Sigmoid colon (tissue), 7 donors: ENCODE data around the gene CELA2A. TPM values are rescaled to one million over a fixed set of nuclear protein-coding genes. Genes with fewer than 3 reads are reported as not detected.

Experiments used
- DNase-seq: peaks from one replicate; pipeline ENCODE4 v3.0.0-alpha.2; 2019
- H3K27ac ChIP-seq, 4 donors: fragments of 200-600 bp; sonication (generic); one replicate each; pipeline ENCODE4 v1.5.1; 2016 to 2019; ENCODE audit warnings: mild to moderate bottlenecking in 1 of 4
- H3K27me3 ChIP-seq, 3 donors: fragments of 200-600 bp; sonication (generic); one replicate each; pipeline ENCODE4 v1.5.1; 2019; ENCODE audit warnings: mild to moderate bottlenecking in 1 of 3
- H3K36me3 ChIP-seq, 4 donors: fragments of 200-600 bp; sonication (generic); one replicate each; pipeline ENCODE4 v1.5.1; 2016 to 2019
- H3K4me1 ChIP-seq, 4 donors: fragments of 200-600 bp; sonication (generic); one replicate each; pipeline ENCODE4 v1.5.1; 2017 to 2019
- H3K4me3 ChIP-seq, 4 donors: fragments of 200-600 bp; sonication (generic); one replicate each; pipeline ENCODE4 v1.5.1; 2017 to 2019; ENCODE audit warnings: mild to moderate bottlenecking in 2 of 4, moderate library complexity in 1 of 4
- H3K9me3 ChIP-seq, 4 donors: fragments of 200-600 bp in 3 of 4; sonication (generic) in 3 of 4; one replicate each; pipeline versions ENCODE4 v1.5.1 to v1.6.1; 2013 to 2019
- EP300 ChIP-seq, 4 donors: sonication (generic); formaldehyde crosslinking; IDR thresholded peaks; one replicate each; pipeline ENCODE4 v1.6.1; 2017; ENCODE audit warnings: antibody characterized with exemption in 4 of 4
- POLR2A ChIP-seq, 2 donors: fragments of 450-650 bp; IDR thresholded peaks; one replicate each; pipeline ENCODE4 v1.6.1; 2016; ENCODE audit warnings: antibody characterized with exemption in 2 of 2, mild to moderate bottlenecking in 2 of 2, moderate library complexity in 2 of 2
- POLR2AphosphoS5 ChIP-seq, 4 donors: sonication (generic); formaldehyde crosslinking; IDR thresholded peaks; one replicate each; pipeline ENCODE4 v1.6.1; 2017; ENCODE audit warnings: antibody characterized with exemption in 4 of 4
- WGBS, 2 donors: extraction: QIAGEN DNeasy Blood & Tissue Kit; methylation state at CpG; one replicate each; pipeline ENCODE4 v1.1.7; 2013; 5-methylcytosine and 5-hydroxymethylcytosine counted together
- intact Hi-C: fragments of 100-400 bp; cut with DNase I; formaldehyde crosslinking; loops from one replicate; pipeline ENCODE4 v1.15.1; 2023
- polyA plus RNA-seq, 3 donors: library from polyadenylated mRNA; stranded (reverse); fragments of 200-250 nt; gene quantifications; one replicate each; pipeline ENCODE4 v1.2.3, GENCODE V29; 2013
- total RNA-seq, 4 donors: library from RNA; depleted of rRNA; stranded (reverse); fragments of >200 nt; gene quantifications; one replicate each; pipeline ENCODE4 v1.1.0, GENCODE V29; 2016
- TF ChIP-seq, protein P1 (sequence below), 4 experiments: fragments of 450-650 bp in 3 of 4; fragments of 200-600 bp in 1 of 4; IDR thresholded peaks; one replicate each; pipeline ENCODE4 v1.5.1; 2016 to 2019; ENCODE audit warnings: antibody characterized with exemption in 4 of 4, mild to moderate bottlenecking in 3 of 4, moderate library complexity in 2 of 4
- donor health status: healthy with polysubstance abuse.
- donor health status: Bipolar disorder and iron deficiency.
- donor health status: healthy.

CELA2A gene
- total RNA-seq (not detected), polyA plus RNA-seq (not detected)

DNA sequence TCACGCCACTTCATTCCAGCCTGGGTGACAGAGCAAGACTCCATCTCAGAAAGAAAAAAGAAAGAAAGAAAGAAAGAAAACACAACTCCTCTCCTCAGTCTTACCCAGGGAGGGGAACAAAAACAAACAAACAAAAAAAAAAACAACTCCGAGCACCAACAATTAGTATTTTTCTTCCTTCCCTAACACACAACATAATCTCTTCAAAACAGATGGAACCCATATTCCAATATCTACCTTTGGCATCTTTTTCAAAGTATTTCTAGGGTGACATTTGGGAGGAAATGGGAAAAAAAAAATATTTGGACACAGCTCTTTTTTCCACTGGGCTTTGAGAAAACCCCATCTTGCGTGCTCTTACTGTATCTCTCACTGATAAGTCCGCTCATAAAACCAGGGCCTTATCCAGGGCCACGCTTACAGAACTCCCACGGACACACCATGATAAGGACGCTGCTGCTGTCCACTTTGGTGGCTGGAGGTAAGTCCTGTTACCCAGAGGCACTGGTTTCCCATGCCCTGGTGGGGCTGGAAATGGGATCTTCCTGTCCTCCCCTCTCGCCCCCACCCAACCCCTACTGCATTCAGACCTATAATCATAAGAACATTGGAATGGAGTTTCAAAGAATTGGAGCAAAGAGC, at the start of gene CELA2A:
CELA2A (plus strand) TSS at position 420 of the 642 bp plus-strand sequence; CDS start at position 442, 22 bp downstream.
- Histone ChIP-seq H3K4me1 (peaks cover 0 to 7% (median 0%) of the 10 kb centered on the region in 4 donors), H3K27me3 (no peaks in the 10 kb centered on the region), H3K4me3 (no peak within 1 kb of the TSS), H3K27ac (no peak within 1 kb of the TSS), H3K9me3 (no peaks in the 10 kb centered on the region), H3K36me3 (no peaks in the 10 kb centered on the region)
- DNase-seq: no peak
- intact Hi-C loops: no loop called here
- 87 to 95% methylated on average over 8 of the region's 8 CpGs for WGBS, 2 donors
- no peak for TF ChIP-seq POLR2AphosphoS5 (IDR thresholded peaks at IDR 0.05)
- no peak for TF ChIP-seq POLR2A (IDR thresholded peaks at IDR 0.05)
- TF ChIP-seq, protein P1, sequence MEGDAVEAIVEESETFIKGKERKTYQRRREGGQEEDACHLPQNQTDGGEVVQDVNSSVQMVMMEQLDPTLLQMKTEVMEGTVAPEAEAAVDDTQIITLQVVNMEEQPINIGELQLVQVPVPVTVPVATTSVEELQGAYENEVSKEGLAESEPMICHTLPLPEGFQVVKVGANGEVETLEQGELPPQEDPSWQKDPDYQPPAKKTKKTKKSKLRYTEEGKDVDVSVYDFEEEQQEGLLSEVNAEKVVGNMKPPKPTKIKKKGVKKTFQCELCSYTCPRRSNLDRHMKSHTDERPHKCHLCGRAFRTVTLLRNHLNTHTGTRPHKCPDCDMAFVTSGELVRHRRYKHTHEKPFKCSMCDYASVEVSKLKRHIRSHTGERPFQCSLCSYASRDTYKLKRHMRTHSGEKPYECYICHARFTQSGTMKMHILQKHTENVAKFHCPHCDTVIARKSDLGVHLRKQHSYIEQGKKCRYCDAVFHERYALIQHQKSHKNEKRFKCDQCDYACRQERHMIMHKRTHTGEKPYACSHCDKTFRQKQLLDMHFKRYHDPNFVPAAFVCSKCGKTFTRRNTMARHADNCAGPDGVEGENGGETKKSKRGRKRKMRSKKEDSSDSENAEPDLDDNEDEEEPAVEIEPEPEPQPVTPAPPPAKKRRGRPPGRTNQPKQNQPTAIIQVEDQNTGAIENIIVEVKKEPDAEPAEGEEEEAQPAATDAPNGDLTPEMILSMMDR (IDR thresholded peaks at IDR 0.05): no peak
- no peak for TF ChIP-seq EP300 (IDR thresholded peaks at IDR 0.05)

DNA sequence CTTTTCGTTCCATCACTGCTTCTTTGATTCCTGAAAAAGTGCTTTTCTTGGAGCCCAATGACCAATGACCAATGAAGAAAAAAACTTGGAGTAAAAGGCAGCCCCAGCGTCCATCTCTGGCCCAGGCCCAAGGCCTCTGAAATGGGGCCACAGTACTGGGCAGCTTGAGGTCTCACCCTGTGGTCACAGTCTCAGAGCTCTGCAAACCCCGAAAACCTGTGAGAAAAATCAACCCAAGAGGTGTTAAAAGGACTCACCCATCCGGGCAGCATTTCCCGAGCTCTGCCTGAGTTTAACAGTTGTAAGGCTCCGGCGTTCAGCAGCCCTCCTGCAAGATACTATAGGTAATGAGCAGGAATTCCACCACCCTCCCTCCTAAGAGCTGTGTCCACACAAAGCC, 49.0 kb upstream of the CELA2A start:
- Histone ChIP-seq H3K36me3 (no peaks in the 10 kb centered on the region), H3K9me3 (no peaks in the 10 kb centered on the region), H3K4me1 (peaks cover 0 to 47% (median 43%) of the 10 kb centered on the region in 4 donors), H3K4me3 (no peak overlapping the region), H3K27me3 (no peaks in the 10 kb centered on the region), H3K27ac (peak overlapping the region; percentile 33 to 88 (median 68))
- intact Hi-C loops: loop anchor here (2.0 kb wide), 1 partner anchor 63 kb away; no protein-coding TSS in a partner anchor
- DNase-seq: no peak
- no peak for TF ChIP-seq POLR2AphosphoS5 (IDR thresholded peaks at IDR 0.05)
- TF ChIP-seq EP300 (IDR thresholded peaks at IDR 0.05): no peak
- TF ChIP-seq POLR2A (IDR thresholded peaks at IDR 0.05): no peak
- TF ChIP-seq, protein P1 (IDR thresholded peaks at IDR 0.05): no peak
- 83 to 90% methylated on average over 7 of the region's 7 CpGs for WGBS, 2 donors

DNA sequence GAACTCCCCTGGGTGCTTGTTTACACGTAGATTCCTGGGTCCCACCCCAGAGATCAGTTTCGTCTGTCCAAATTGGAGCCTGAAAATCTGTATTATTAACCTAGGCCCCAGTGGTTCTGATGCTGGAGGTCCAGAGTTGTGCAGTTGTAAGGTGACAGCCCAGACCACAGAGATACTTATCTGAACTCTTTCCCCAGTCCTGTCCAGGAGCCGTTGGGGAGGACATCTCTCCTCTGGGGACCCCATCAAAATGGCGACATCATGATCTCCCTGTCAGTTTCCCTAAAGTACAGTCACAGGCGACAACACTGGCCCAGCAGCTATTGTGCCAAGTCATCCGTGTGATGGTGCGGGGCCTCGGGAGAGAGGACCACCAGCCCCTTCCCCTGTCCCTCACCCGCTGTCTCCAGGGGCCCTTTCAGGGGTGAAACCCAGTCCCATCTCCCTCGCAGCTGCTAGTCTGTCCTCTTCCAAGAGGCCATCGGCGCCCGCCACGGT, 47.6 kb upstream of the CELA2A start:
- no peaks in the 10 kb centered on the region for H3K27me3 ChIP-seq
- H3K36me3 ChIP-seq: no peaks in the 10 kb centered on the region
- H3K4me1 ChIP-seq: peaks cover 0 to 60% (median 50%) of the 10 kb centered on the region in 4 donors
- peak overlapping the region; percentile 79 to 88 (median 82) for H3K27ac ChIP-seq
- WGBS, 2 donors: 36 to 38% methylated on average over 14 of the region's 14 CpGs
- TF ChIP-seq POLR2AphosphoS5 (IDR thresholded peaks at IDR 0.05) (no peak), EP300 (IDR thresholded peaks at IDR 0.05) (no peak), POLR2A (IDR thresholded peaks at IDR 0.05) (no peak)
- TF ChIP-seq, protein P1 (IDR thresholded peaks at IDR 0.05): no peak
- intact Hi-C loops: no loop called here
- H3K4me3 ChIP-seq: peak overlapping the region; percentile 73 to 97 (median 92)
- no peak for DNase-seq
- H3K9me3 ChIP-seq: no peaks in the 10 kb centered on the region

DNA sequence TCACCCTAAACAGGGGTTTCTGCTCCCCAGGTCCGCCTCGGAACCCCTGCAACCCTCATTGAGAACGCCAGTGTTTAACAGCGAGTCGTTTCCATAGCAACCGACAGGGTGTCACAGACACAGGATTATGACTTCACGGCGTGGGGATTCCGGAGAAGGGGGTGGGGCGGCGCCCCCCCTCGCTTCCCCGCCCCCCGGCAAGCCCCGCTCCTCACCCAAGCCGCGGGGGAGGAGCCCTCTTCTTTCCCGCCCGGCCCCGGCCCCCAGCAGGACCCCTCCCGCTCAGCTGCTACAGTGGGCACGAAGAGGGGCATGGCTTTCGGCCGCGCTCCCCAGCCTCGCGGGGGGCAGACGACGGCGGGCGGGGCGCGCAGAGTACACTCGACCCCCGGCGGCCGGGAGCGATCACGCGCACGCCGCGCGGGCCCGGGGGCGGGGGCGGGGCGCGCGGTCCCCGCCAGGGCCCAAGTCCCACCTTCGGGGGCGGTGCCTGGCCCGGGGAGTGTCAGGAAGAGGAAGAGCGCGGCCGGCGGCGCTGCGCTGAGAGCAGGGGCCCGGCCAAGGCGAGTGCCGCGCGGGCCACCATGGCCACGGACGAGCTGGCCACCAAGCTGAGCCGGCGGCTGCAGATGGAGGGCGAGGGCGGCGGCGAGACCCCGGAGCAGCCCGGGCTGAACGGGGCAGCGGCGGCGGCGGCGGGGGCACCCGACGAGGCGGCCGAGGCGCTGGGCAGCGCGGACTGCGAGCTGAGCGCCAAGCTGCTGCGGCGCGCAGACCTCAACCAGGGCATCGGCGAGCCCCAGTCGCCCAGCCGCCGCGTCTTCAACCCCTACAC, 46.9 kb upstream of the CELA2A start, which contains the start of gene EFHD2:
EFHD2 (plus strand) TSS at position 501 of the 835 bp plus-strand sequence; CDS start at position 585, 84 bp downstream.
- intact Hi-C loops: loop anchor here (5.0 kb wide), 1 partner anchor 113 kb away; the partner anchor contains the start of gene CASP9
- TF ChIP-seq EP300 (IDR thresholded peaks at IDR 0.05): no peak
- TF ChIP-seq, protein P1 (IDR thresholded peaks at IDR 0.05): no peak
- TF ChIP-seq POLR2AphosphoS5 (IDR thresholded peaks at IDR 0.05): peak; percentile 79 to 93 (median 92)
- TF ChIP-seq POLR2A (IDR thresholded peaks at IDR 0.05): no peak

More for the DNA sequence above, 46.9 kb upstream of the CELA2A start, which contains the start of gene EFHD2:
- H3K36me3 ChIP-seq: no peaks in the 10 kb centered on the region
- peak; percentile 92 for DNase-seq
- 1% methylated on average over 99 of the region's 99 CpGs for WGBS, 2 donors
- peak within 1 kb of the TSS; percentile 73 to 97 (median 92) for H3K4me3 ChIP-seq
- H3K4me1 ChIP-seq: peaks cover 0 to 61% (median 50%) of the 10 kb centered on the region in 4 donors
- no peaks in the 10 kb centered on the region for H3K27me3 ChIP-seq
- H3K9me3 ChIP-seq: no peaks in the 10 kb centered on the region
- peak within 1 kb of the TSS; percentile 79 to 88 (median 82) for H3K27ac ChIP-seq
